Ovary (tissue), 9 donors: Measurements from ENCODE around the gene STAMBP. TPM values are rescaled to one million over a fixed set of nuclear protein-coding genes. Genes with fewer than 3 reads are reported as not detected.

ENCODE experiments used
- DNase-seq, 5 donors: peaks; one replicate each; pipeline ENCODE4 v3.0.0-alpha.2; 2019 to 2020
- H3K27ac ChIP-seq, 2 donors: fragments of 200-600 bp; one replicate each; pipeline versions ENCODE4 v1.5.1 to v1.8.0; 2019 to 2022
- H3K27me3 ChIP-seq: fragments of 200-600 bp; one replicate; pipeline ENCODE4 v1.8.0; 2022
- H3K36me3 ChIP-seq: fragments of 200-600 bp; sonication (generic); one replicate; pipeline ENCODE4 v1.5.1; 2019
- H3K4me1 ChIP-seq: one replicate; pipeline ENCODE4 v1.8.1; 2013; ENCODE audit warnings: mild to moderate bottlenecking, moderate library complexity; ENCODE audit not compliant: insufficient read depth
- H3K4me3 ChIP-seq: fragments of 200-600 bp; sonication (generic); one replicate; pipeline ENCODE4 v1.5.1; 2017
- H3K9me3 ChIP-seq, 2 donors: fragments of 200-600 bp in 1 of 2; sonication (generic) in 1 of 2; one replicate each; pipeline versions ENCODE4 v1.5.1 to v1.8.1; 2013 to 2019; ENCODE audit warnings: mild to moderate bottlenecking in 1 of 2, moderate library complexity in 1 of 2
- EP300 ChIP-seq: sonication (generic); formaldehyde crosslinking; IDR thresholded peaks from one replicate; pipeline ENCODE4 v1.6.1; 2017; ENCODE audit warnings: antibody characterized with exemption
- POLR2A ChIP-seq: fragments of 450-650 bp; IDR thresholded peaks from one replicate; pipeline ENCODE4 v1.6.1; 2017; ENCODE audit warnings: antibody characterized with exemption, mild to moderate bottlenecking, moderate library complexity
- WGBS, 3 donors: extraction: QIAGEN DNeasy Blood & Tissue Kit in 1 of 3; methylation state at CpG; one replicate each; pipeline versions ENCODE4 v1.1.5 to v1.1.7; 2013 to 2017; 5-methylcytosine and 5-hydroxymethylcytosine counted together
- intact Hi-C, 4 donors: fragments of 100-400 bp; cut with DNase I; formaldehyde crosslinking; loops; one replicate each; pipeline versions ENCODE4 v1.11.0 to v1.15.1; 2022 to 2023
- polyA plus RNA-seq, 2 donors: library from polyadenylated mRNA; stranded (reverse); fragments of 200-250 nt in 1 of 2; fragments of 350-450 nt in 1 of 2; fragmentation: Illumina TruSeq in 1 of 2; extraction: RNeasy Lipid Tissue Mini Kit (QIAGEN cat#74804) in 1 of 2; gene quantifications; one replicate each; pipeline ENCODE4 v1.2.3, GENCODE V29; 2013 to 2014
- total RNA-seq, 7 donors: library from RNA; depleted of rRNA in 2 of 7; stranded (reverse); fragments of >200 nt in 2 of 7; fragmentation: NEBNext Ultra II Directional in 3 of 7; extraction: Animal tissue kit (Norgen Biotek cat#: 25700) in 3 of 7; gene quantifications; one replicate each; pipeline versions ENCODE4 v1.1.0 to v1.2.4, GENCODE V29; 2016 to 2023
- TF ChIP-seq, protein P1 (sequence below), 3 donors: fragments of 450-650 bp in 2 of 3; fragments of 200-600 bp in 1 of 3; IDR thresholded peaks; one replicate each; pipeline versions ENCODE4 v1.5.1 to v1.8.0; 2016 to 2022; ENCODE audit warnings: antibody characterized with exemption in 3 of 3, mild to moderate bottlenecking in 1 of 3
- donor health status: DM: no; HTN: no; CAD: no; lungs with moderate emphysema.
- donor health status: DM: no; HTN: no; CAD: no.
- donor health status: Bipolar disorder and iron deficiency.
- donor health status: DM: yes; HTN: yes; CAD: no.
- donor health status: DM: no; HTN: no; CAD: no.
- donor health status: DM: yes; HTN: yes; CAD: no.

Gene STAMBP
- total and polyA plus RNA-seq, 9 donors: 17.0 to 67.9 (median 28.1) TPM

DNA sequence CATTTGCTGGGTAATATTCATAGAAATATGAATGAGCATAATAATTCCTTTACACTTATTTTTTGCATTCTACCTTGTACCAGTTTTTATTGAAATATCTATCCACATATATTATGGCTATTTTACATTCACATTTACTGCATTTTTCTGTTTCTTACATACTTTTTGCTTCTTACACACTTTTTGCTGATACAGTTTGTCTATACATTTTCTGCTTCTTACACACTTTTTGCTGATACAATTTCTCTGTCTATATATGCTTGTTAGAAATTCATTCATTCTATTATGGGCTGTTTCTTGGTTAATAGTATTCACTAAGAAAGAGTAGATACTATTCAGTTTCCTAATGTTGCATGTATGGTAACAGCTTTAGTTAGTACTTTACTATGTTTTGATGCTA is 16.9 kb upstream of the STAMBP start:
- TF ChIP-seq, protein P1, sequence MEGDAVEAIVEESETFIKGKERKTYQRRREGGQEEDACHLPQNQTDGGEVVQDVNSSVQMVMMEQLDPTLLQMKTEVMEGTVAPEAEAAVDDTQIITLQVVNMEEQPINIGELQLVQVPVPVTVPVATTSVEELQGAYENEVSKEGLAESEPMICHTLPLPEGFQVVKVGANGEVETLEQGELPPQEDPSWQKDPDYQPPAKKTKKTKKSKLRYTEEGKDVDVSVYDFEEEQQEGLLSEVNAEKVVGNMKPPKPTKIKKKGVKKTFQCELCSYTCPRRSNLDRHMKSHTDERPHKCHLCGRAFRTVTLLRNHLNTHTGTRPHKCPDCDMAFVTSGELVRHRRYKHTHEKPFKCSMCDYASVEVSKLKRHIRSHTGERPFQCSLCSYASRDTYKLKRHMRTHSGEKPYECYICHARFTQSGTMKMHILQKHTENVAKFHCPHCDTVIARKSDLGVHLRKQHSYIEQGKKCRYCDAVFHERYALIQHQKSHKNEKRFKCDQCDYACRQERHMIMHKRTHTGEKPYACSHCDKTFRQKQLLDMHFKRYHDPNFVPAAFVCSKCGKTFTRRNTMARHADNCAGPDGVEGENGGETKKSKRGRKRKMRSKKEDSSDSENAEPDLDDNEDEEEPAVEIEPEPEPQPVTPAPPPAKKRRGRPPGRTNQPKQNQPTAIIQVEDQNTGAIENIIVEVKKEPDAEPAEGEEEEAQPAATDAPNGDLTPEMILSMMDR (IDR thresholded peaks at IDR 0.05): no peak
- TF ChIP-seq POLR2A (no peak), EP300 (no peak)
- no peak overlapping the region for H3K27ac ChIP-seq
- DNase-seq: no peak
- intact Hi-C loops: no loop called here
- H3K4me3 ChIP-seq: no peak overlapping the region
- no peaks in the 10 kb centered on the region for H3K9me3 ChIP-seq
- H3K4me1 ChIP-seq: no peaks in the 10 kb centered on the region
- H3K27me3 ChIP-seq: no peaks in the 10 kb centered on the region
- no peaks in the 10 kb centered on the region for H3K36me3 ChIP-seq

DNA sequence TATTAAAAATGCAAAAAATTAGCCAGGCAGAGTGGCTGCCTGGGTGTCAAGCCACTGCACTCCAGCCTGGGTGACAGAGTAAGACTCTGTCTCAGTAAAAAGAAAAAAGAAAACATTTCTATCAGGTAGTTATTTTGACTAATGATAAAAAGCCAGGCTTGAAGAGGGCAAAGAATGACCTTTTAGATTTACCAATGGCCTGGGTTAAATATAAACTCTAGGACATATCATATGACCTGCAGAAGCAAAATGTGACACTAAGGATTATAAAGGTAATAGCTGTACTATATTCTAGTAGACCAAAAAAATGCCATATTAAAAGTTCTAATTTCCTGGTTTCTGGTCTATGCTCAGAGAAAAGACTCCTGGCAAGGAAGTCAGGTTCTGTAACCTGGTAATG is 16.1 kb upstream of the STAMBP start:
- intact Hi-C loops: no loop called here
- Histone ChIP-seq H3K4me1 (no peaks in the 10 kb centered on the region), H3K4me3 (no peak overlapping the region), H3K27ac (no peak overlapping the region), H3K36me3 (no peaks in the 10 kb centered on the region), H3K9me3 (no peaks in the 10 kb centered on the region), H3K27me3 (no peaks in the 10 kb centered on the region)
- TF ChIP-seq EP300: no peak
- TF ChIP-seq POLR2A: no peak
- TF ChIP-seq, protein P1 (IDR thresholded peaks at IDR 0.05): no peak
- DNase-seq: no peak

DNA sequence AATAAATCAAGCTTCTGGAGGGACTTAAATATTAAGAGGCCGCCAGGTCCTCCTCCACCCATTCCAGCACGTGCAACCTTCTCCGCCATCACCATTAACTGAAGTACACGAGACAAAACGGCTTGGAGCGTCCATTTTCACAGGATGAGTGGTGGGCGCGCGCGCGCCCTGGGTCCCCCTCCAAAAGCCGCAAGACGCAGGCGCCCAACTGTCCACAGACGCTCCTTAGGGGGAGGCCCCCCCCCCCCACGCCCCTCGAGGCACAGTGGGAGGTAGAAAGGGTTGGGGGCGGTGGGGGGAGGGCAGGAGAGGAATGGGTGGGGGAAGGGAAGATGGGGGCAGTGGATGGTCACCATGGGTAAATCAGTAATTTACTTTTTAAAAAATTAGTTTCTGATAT is 10.5 kb upstream of the STAMBP start:
- Histone ChIP-seq H3K27me3 (no peaks in the 10 kb centered on the region), H3K4me3 (no peak overlapping the region), H3K36me3 (no peaks in the 10 kb centered on the region), H3K4me1 (no peaks in the 10 kb centered on the region), H3K9me3 (no peaks in the 10 kb centered on the region), H3K27ac (no peak overlapping the region)
- intact Hi-C loops: no loop called here
- no peak for DNase-seq
- TF ChIP-seq POLR2A: no peak
- TF ChIP-seq, protein P1 (IDR thresholded peaks at IDR 0.05): no peak
- TF ChIP-seq EP300: no peak
- WGBS, 3 donors: 76 to 83% (median 79%) methylated on average over 15 to 18 of the region's 18 CpGs

DNA sequence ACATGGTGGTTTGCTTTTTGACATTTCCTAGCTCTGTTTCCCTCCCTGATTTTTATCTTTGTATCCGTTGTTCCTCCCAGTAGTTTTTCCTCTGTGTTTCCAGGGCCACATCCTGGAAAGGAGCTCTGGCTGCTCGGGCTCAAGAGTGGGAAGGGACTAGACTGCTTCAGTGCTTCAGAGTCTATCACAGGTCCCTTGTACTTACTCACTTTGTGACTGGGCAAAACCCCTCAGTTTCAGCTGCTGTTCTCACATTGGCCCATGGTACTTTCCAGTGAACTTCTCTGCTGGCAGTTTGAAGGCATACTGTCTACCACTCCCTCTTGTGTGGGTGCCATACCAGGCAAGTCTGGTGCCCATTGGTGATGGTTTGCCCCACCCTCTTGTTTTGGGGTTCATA is 7.5 kb upstream of the STAMBP start:
- no peaks in the 10 kb centered on the region for H3K27me3 ChIP-seq
- no peak overlapping the region for H3K27ac ChIP-seq
- H3K4me1 ChIP-seq: no peaks in the 10 kb centered on the region
- DNase-seq: no peak
- 11 to 22% (median 19%) methylated on average over 2 of the region's 2 CpGs for WGBS, 3 donors
- no peaks in the 10 kb centered on the region for H3K36me3 ChIP-seq
- TF ChIP-seq POLR2A (no peak), EP300 (no peak)
- TF ChIP-seq, protein P1 (IDR thresholded peaks at IDR 0.05): no peak
- no peak overlapping the region for H3K4me3 ChIP-seq
- intact Hi-C loops: loop anchor here in 2 of 4 donors (10.0 kb wide), 2 partner anchors 184 to 514 kb away; no protein-coding TSS in a partner anchor
- no peaks in the 10 kb centered on the region for H3K9me3 ChIP-seq

DNA sequence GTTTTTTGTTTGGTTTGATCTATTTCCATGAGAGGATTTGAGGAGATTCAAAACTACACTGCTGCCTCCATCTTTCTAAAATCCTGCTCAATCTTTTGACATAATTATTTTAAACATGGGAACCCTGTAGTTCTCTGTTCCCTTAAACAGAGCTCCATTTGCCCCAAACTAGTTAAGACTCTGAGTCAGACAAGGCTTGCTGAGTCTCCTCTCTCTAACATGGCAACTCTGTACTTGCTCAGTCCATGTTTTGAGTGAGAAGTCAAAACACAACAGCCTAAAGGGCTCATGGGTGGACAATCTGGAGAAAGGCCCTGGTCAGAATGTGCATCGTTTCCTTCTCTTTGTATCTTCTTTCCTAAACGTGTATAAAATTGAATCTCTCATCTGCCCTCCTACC is 7.1 kb upstream of the STAMBP start:
- intact Hi-C loops: loop anchor here in 2 of 4 donors (10.0 kb wide), 2 partner anchors 183 to 513 kb away; no protein-coding TSS in a partner anchor
- DNase-seq: no peak
- Histone ChIP-seq H3K36me3 (no peaks in the 10 kb centered on the region), H3K4me1 (no peaks in the 10 kb centered on the region), H3K27ac (no peak overlapping the region), H3K4me3 (no peak overlapping the region), H3K27me3 (no peaks in the 10 kb centered on the region), H3K9me3 (no peaks in the 10 kb centered on the region)
- TF ChIP-seq, protein P1 (IDR thresholded peaks at IDR 0.05): no peak
- 31 to 55% (median 42%) methylated on average over 2 of the region's 2 CpGs for WGBS, 3 donors
